CD14-positive monocyte (primary cell): Measurements from ENCODE around the gene MTA2. TPM values are rescaled to one million over a fixed set of nuclear protein-coding genes. Genes with fewer than 3 reads are reported as not detected.

Experiments
- DNase-seq, 3 donors: peaks; one replicate each; pipeline ENCODE4 v3.0.0-alpha.2; 2011 to 2022
- H2AFZ ChIP-seq: 2 replicates; pipeline ENCODE4 v1.6.0; 2012; ENCODE audit warnings: mild to moderate bottlenecking, low read depth, low read length, inconsistent platforms; ENCODE audit not compliant: insufficient read depth, poor library complexity, severe bottlenecking
- H3K27ac ChIP-seq, 2 donors: 1 replicate in 1 of 2; 2 replicates in 1 of 2; pipeline ENCODE4 v1.5.1; 2012 to 2013; ENCODE audit warnings: low read length in 2 of 2, control low read depth in 1 of 2, inconsistent platforms in 1 of 2, low read depth in 1 of 2, mild to moderate bottlenecking in 1 of 2
- H3K27me3 ChIP-seq, 2 donors: one replicate each; pipeline versions ENCODE4 v1.6.0 to v1.6.1; 2011 to 2013; ENCODE audit warnings: low read length in 2 of 2; ENCODE audit not compliant: control insufficient read depth in 2 of 2, insufficient read depth in 2 of 2
- H3K36me3 ChIP-seq, 2 donors: replicated peaks in 1 of 2; 1 replicate in 1 of 2; 2 replicates in 1 of 2; pipeline versions ENCODE4 v1.5.1 to v1.6.1; 2012 to 2013; ENCODE audit warnings: low read length in 2 of 2, control low read depth in 1 of 2, inconsistent platforms in 1 of 2, mild to moderate bottlenecking in 1 of 2; ENCODE audit not compliant: insufficient read depth in 2 of 2, control insufficient read depth in 1 of 2
- H3K4me1 ChIP-seq, 2 donors: 1 replicate in 1 of 2; 2 replicates in 1 of 2; pipeline versions ENCODE4 v1.5.1 to v1.6.1; 2012 to 2013; ENCODE audit warnings: low read length in 2 of 2, control low read depth in 1 of 2, inconsistent platforms in 1 of 2, mild to moderate bottlenecking in 1 of 2, moderate library complexity in 1 of 2; ENCODE audit not compliant: insufficient read depth in 2 of 2, control insufficient read depth in 1 of 2
- H3K4me2 ChIP-seq: replicated peaks from 2 replicates; pipeline ENCODE3; 2012; ENCODE audit warnings: low read length, moderate library complexity, mild to moderate bottlenecking; ENCODE audit not compliant: poor library complexity, severe bottlenecking; ENCODE audit errors: extremely low read depth
- H3K4me3 ChIP-seq, 3 experiments: fragments of 200-600 bp in 1 of 3; sonication (generic) in 1 of 3; replicated peaks in 1 of 3; 1 replicate in 2 of 3; 2 replicates in 1 of 3; pipeline ENCODE4 v1.5.1; 2011 to 2013; ENCODE audit warnings: low read length in 3 of 3, mild to moderate bottlenecking in 3 of 3, control low read depth in 2 of 3, low read depth in 2 of 3, inconsistent platforms in 1 of 3, moderate library complexity in 1 of 3
- H3K79me2 ChIP-seq: 2 replicates; pipeline ENCODE4 v1.6.0; 2012; ENCODE audit warnings: mild to moderate bottlenecking, control low read depth, inconsistent platforms, low read length, moderate library complexity; ENCODE audit not compliant: insufficient read depth
- H3K9ac ChIP-seq: 2 replicates; pipeline ENCODE4 v1.6.0; 2017; ENCODE audit warnings: low read length, mild to moderate bottlenecking; ENCODE audit not compliant: insufficient read depth, poor library complexity, severe bottlenecking
- H3K9me3 ChIP-seq, 2 donors: replicated peaks in 1 of 2; 1 replicate in 1 of 2; 2 replicates in 1 of 2; pipeline versions ENCODE4 v1.5.1 to v1.6.1; 2012 to 2013; ENCODE audit warnings: low read length in 2 of 2, control low read depth in 1 of 2; ENCODE audit not compliant: control insufficient read depth in 1 of 2, insufficient read depth in 1 of 2
- H4K20me1 ChIP-seq: 2 replicates; pipeline ENCODE4 v1.6.0; 2012; ENCODE audit warnings: mild to moderate bottlenecking, low read length, control low read depth, moderate library complexity; ENCODE audit not compliant: insufficient read depth
- H3K27ac Mint-ChIP-seq, 7 donors: one replicate each; pipeline ENCODE4 v1.8.0; 2020; ENCODE audit warnings: mild to moderate bottlenecking in 7 of 7, mixed read lengths in 7 of 7, moderate library complexity in 6 of 7, inconsistent platforms in 2 of 7
- H3K27me3 Mint-ChIP-seq, 3 donors: one replicate each; pipeline ENCODE4 v1.8.0; 2021 to 2022; ENCODE audit warnings: low read depth in 3 of 3, mild to moderate bottlenecking in 3 of 3, mixed read lengths in 3 of 3, moderate library complexity in 3 of 3, inconsistent platforms in 1 of 3
- H3K36me3 Mint-ChIP-seq, 2 donors: one replicate each; pipeline ENCODE4 v1.8.0; 2020; ENCODE audit warnings: mixed read lengths in 2 of 2, inconsistent platforms in 1 of 2, mild to moderate bottlenecking in 1 of 2
- H3K4me1 Mint-ChIP-seq: one replicate; pipeline ENCODE4 v1.8.0; 2020; ENCODE audit warnings: mild to moderate bottlenecking, mixed read lengths
- H3K4me3 Mint-ChIP-seq, 2 donors: one replicate each; pipeline ENCODE4 v1.8.0; 2020; ENCODE audit warnings: mild to moderate bottlenecking in 2 of 2, mixed read lengths in 2 of 2, moderate library complexity in 1 of 2
- H3K9me3 Mint-ChIP-seq, 7 donors: one replicate each; pipeline ENCODE4 v1.8.0; 2020 to 2022; ENCODE audit warnings: mixed read lengths in 7 of 7, mild to moderate bottlenecking in 6 of 7, moderate library complexity in 6 of 7, inconsistent platforms in 2 of 7
- WGBS: methylation state at CpG from one replicate; pipeline ENCODE4 v1.1.5; 2013; ENCODE audit warnings: missing lambda C conversion rate; ENCODE audit not compliant: insufficient coverage; 5-methylcytosine and 5-hydroxymethylcytosine counted together
- intact Hi-C, 2 donors: fragments of 100-400 bp; cut with micrococcal nuclease; formaldehyde crosslinking; loops; one replicate each; pipeline versions ENCODE4 v1.15.0 to v1.15.1; 2023
- polyA plus RNA-seq, 3 donors: library from polyadenylated mRNA; depleted of rRNA in 1 of 3; unstranded in 2 of 3; stranded (reverse) in 1 of 3; fragments of 300-500 nt in 2 of 3; fragments of >200 nt in 1 of 3; fragmentation: Illumina TruSeq in 2 of 3; gene quantifications; 1 replicate in 2 of 3; 2 replicates in 1 of 3; pipeline ENCODE4 v1.2.3, GENCODE V29; 2012 to 2021
- small RNA-seq: library from RNA; depleted of rRNA; stranded (forward); fragments of <200 nt; gene quantifications from one replicate; pipeline ENCODE3, GENCODE V24; 2012; ENCODE audit warnings: low read depth; ENCODE audit not compliant: insufficient read length
- TF ChIP-seq, protein P1 (sequence below): fragments of 200-600 bp; IDR thresholded peaks from one replicate; pipeline ENCODE4 v1.8.0; 2022; ENCODE audit warnings: antibody characterized with exemption, mild to moderate bottlenecking

MTA2 gene
- polyA plus RNA-seq, 3 donors, result 14.0 to 38.6 (median 17.6) TPM

DNA sequence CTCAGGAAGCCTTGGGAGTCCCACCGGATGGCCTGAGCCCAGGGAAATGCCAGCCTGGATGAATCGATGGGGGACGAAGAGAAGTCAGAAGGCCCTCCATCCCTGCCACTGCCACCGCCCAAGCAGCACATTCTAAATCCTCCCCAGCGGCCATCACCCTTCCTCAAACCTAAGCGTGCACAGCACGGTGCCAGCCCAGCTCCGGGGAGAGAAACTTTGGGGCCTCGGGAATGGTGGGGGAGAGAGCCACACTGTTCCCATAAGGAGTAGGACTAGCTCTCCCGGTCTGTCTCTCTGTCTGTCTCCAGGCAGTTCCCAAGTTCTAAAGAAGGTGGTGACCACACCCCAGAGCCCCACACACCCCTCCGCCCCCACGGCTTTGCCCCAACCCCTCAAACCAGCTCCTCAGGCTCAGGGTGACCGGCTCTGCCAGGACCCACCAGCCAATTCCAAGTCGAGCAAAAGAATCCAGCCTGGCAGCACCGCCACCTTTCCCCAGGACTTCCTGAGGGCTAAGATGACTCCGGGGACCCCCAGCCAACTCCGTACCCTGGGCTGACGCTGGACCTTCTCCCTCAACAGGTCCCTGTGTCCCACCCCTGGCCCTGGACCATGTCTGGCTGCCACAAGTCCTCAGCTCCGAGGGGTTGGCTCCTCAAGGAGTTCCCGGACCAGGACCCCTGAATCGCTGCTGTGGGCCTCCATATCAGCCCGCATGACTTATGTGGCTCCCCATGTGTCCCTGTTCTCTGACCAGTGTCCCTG lies 57.8 kb downstream of the MTA2 start:
- H3K4me1 ChIP-seq, result peaks cover 71 to 72% of the 10 kb centered on the region in 2 donors
- Mint-ChIP-seq H3K36me3 (peaks cover 5 to 35% of the 10 kb centered on the region in 2 donors), H3K27me3 (peaks cover 0 to 17% (median 7%) of the 10 kb centered on the region in 3 donors), H3K4me1 (peaks cover 70% of the 10 kb centered on the region), H3K27ac (peak overlapping the region; percentile 93 to 100 (median 96)), H3K9me3 (peaks cover 0 to 3% (median 0%) of the 10 kb centered on the region in 7 donors), H3K4me3 (peak overlapping the region; percentile 96 to 98)
- no peaks in the 10 kb centered on the region for H3K27me3 ChIP-seq
- peaks cover 2% of the 10 kb centered on the region in 2 donors for H3K36me3 ChIP-seq
- peak overlapping the region; percentile 82 to 99 for H3K27ac ChIP-seq
- TF ChIP-seq, protein P1, sequence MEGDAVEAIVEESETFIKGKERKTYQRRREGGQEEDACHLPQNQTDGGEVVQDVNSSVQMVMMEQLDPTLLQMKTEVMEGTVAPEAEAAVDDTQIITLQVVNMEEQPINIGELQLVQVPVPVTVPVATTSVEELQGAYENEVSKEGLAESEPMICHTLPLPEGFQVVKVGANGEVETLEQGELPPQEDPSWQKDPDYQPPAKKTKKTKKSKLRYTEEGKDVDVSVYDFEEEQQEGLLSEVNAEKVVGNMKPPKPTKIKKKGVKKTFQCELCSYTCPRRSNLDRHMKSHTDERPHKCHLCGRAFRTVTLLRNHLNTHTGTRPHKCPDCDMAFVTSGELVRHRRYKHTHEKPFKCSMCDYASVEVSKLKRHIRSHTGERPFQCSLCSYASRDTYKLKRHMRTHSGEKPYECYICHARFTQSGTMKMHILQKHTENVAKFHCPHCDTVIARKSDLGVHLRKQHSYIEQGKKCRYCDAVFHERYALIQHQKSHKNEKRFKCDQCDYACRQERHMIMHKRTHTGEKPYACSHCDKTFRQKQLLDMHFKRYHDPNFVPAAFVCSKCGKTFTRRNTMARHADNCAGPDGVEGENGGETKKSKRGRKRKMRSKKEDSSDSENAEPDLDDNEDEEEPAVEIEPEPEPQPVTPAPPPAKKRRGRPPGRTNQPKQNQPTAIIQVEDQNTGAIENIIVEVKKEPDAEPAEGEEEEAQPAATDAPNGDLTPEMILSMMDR, result no peak
- no peak overlapping the region for H2AFZ ChIP-seq
- H3K4me2 ChIP-seq, result peak overlapping the region; percentile 94
- H3K79me2 ChIP-seq, result peaks cover 92% of the 10 kb centered on the region
- intact Hi-C loops, result loop anchor here (1.0 to 10.0 kb wide), 5 partner anchors 9 to 572 kb away; no protein-coding TSS in a partner anchor
- H3K9me3 ChIP-seq, result no peaks in the 10 kb centered on the region
- no peak for DNase-seq
- H3K9ac ChIP-seq, result peak overlapping the region; percentile 100
- H4K20me1 ChIP-seq, result peaks cover 76% of the 10 kb centered on the region
- 88% methylated on average over 13 of the region's 22 CpGs for WGBS
- peak overlapping the region; percentile 83 to 96 (median 87) for H3K4me3 ChIP-seq

Small RNAs within 50 kb of the gene (small RNA-seq; reads per million reads assigned to genes)
- gene AP001458.1 (not detected), gene EEF1G (not detected), gene MIR6747 (not detected)

Other genes with a start within 250 kb of the MTA2 start
- not detected for gene SCGB1A1, start 182.8 kb downstream of the MTA2 start, polyA plus RNA-seq
- 100 to 1,000 TPM in 2 of 3 donors, 10 to 100 TPM in 1; 80.0 to 201 (median 103) TPM for gene AHNAK, start 55.1 kb downstream of the MTA2 start, polyA plus RNA-seq
- gene EEF1G, start 28.0 kb downstream of the MTA2 start, polyA plus RNA-seq, result 100 to 1,000 TPM; 490 to 603 (median 491) TPM
- 10 to 100 TPM in 1 of 3 donors, 1 to 10 TPM in 2; 1.8 to 16.3 (median 2.1) TPM for gene TUT1, start 10.3 kb downstream of the MTA2 start, polyA plus RNA-seq
- gene EML3, start 10.9 kb upstream of the MTA2 start, polyA plus RNA-seq, result 100 to 1,000 TPM in 1 of 3 donors, 10 to 100 TPM in 1, 1 to 10 TPM in 1; 7.2 to 131 (median 10.6) TPM
- gene ROM1, start 11.4 kb upstream of the MTA2 start, polyA plus RNA-seq, result 1 to 10 TPM in 1 of 3 donors, under 1 TPM in 2; 0.51 to 1.4 (median 0.75) TPM
- gene B3GAT3, start 20.1 kb upstream of the MTA2 start, polyA plus RNA-seq, result 10 to 100 TPM; 18.5 to 44.9 (median 19.0) TPM
- gene GANAB, start 44.7 kb upstream of the MTA2 start, polyA plus RNA-seq, result 100 to 1,000 TPM in 2 of 3 donors, 10 to 100 TPM in 1; 99.7 to 116 (median 109) TPM
- gene INTS5, start 51.4 kb upstream of the MTA2 start, polyA plus RNA-seq, result 10 to 100 TPM in 1 of 3 donors, 1 to 10 TPM in 2; 4.2 to 16.0 (median 9.9) TPM
- gene C11orf98, start 63.3 kb upstream of the MTA2 start, polyA plus RNA-seq, result 10 to 100 TPM; 25.9 to 78.2 (median 74.6) TPM
- 1 to 10 TPM in 2 of 3 donors, under 1 TPM in 1; 0.73 to 4.9 (median 1.4) TPM for gene CSKMT, start 63.4 kb upstream of the MTA2 start, polyA plus RNA-seq
- gene UQCC3, start 69.8 kb upstream of the MTA2 start, polyA plus RNA-seq, result 1 to 10 TPM; 3.3 to 7.9 (median 7.2) TPM
- gene LBHD1, start 70.4 kb upstream of the MTA2 start, polyA plus RNA-seq, result 1 to 10 TPM; 1.9 to 9.1 (median 2.9) TPM
- gene UBXN1, start 77.2 kb upstream of the MTA2 start, polyA plus RNA-seq, result 100 to 1,000 TPM in 2 of 3 donors, 10 to 100 TPM in 1; 93.9 to 147 (median 106) TPM
- gene LRRN4CL, start 87.7 kb upstream of the MTA2 start, polyA plus RNA-seq, result not detected
- gene BSCL2, start 105.6 kb upstream of the MTA2 start, polyA plus RNA-seq, result 10 to 100 TPM; 43.5 to 65.7 (median 63.3) TPM
- gene GNG3, start 105.8 kb upstream of the MTA2 start, polyA plus RNA-seq, result under 1 TPM in 1 of 3 donors, not detected in 2; 0.23 TPM
- gene HNRNPUL2, start 125.6 kb upstream of the MTA2 start, polyA plus RNA-seq, result 10 to 100 TPM in 1 of 3 donors, under 1 TPM in 2; 0.33 to 13.8 (median 0.88) TPM
- gene TTC9C, start 126.6 kb upstream of the MTA2 start, polyA plus RNA-seq, result 10 to 100 TPM; 17.9 to 21.6 (median 20.4) TPM
- 1 to 10 TPM; 1.7 to 4.5 (median 2.0) TPM for gene ZBTB3, start 152.3 kb upstream of the MTA2 start, polyA plus RNA-seq
- gene POLR2G, start 159.7 kb upstream of the MTA2 start, polyA plus RNA-seq, result 100 to 1,000 TPM; 162 to 243 (median 231) TPM
- gene TAF6L, start 169.5 kb upstream of the MTA2 start, polyA plus RNA-seq, result 10 to 100 TPM in 1 of 3 donors, 1 to 10 TPM in 2; 5.1 to 35.5 (median 5.3) TPM
- gene TMEM179B, start 185.5 kb upstream of the MTA2 start, polyA plus RNA-seq, result 100 to 1,000 TPM in 2 of 3 donors, 10 to 100 TPM in 1; 95.8 to 236 (median 220) TPM
- gene TMEM223, start 190.1 kb upstream of the MTA2 start, polyA plus RNA-seq, result 10 to 100 TPM in 2 of 3 donors, 1 to 10 TPM in 1; 5.7 to 20.4 (median 19.6) TPM
- gene NXF1, start 203.6 kb upstream of the MTA2 start, polyA plus RNA-seq, result 100 to 1,000 TPM in 1 of 3 donors, 10 to 100 TPM in 2; 50.1 to 748 (median 70.6) TPM
- gene STX5, start 230.2 kb upstream of the MTA2 start, polyA plus RNA-seq, result 10 to 100 TPM; 36.4 to 39.6 (median 38.5) TPM
- under 1 TPM in 1 of 3 donors, not detected in 2; 0.74 TPM for gene TEX54, start 231.0 kb upstream of the MTA2 start, polyA plus RNA-seq
- 10 to 100 TPM; 14.2 to 52.5 (median 18.4) TPM for gene WDR74, start 237.7 kb upstream of the MTA2 start, polyA plus RNA-seq